ENCODE data around the gene IGF2R. TPM values are rescaled to one million over a fixed set of nuclear protein-coding genes. Genes with fewer than 3 reads are reported as not detected.
"Not testable (repeated sequence)": the region's sequence is repeated elsewhere in the genome, so short reads cannot be mapped to it uniquely, and the experiment has no call there.

IGF2R gene
- 120 and 153 TPM in 2 replicates for total RNA-seq

- DNase-seq = peak; percentile 89
Measured at GRCh38 chr6:159968295-159969203, at the start of gene IGF2R. Gene IGF2R (plus strand): TSS chr6:159969082. CDS start chr6:159969247, 165 bp downstream.

GRCh38 chr6:159919800-159920199 is 49.1 kb upstream of the IGF2R start:
- DNase-seq = no peak

- not testable (repeated sequence) for DNase-seq
Measured at GRCh38 chr6:159924150-159924549, 44.7 kb upstream of the IGF2R start.

GRCh38 chr6:159926542-159927203 is 42.2 kb upstream of the IGF2R start:
- no peak for DNase-seq

GRCh38 chr6:159929819-159930218 is 39.1 kb upstream of the IGF2R start:
- DNase-seq = peak; percentile 38

GRCh38 chr6:159931112-159931511 is 37.8 kb upstream of the IGF2R start:
- no peak for DNase-seq

GRCh38 chr6:159931846-159932245 is 37.0 kb upstream of the IGF2R start:
- DNase-seq = no peak

- no peak for DNase-seq
Measured at GRCh38 chr6:159933077-159933476, 35.8 kb upstream of the IGF2R start.

- no peak for DNase-seq
Measured at GRCh38 chr6:159934181-159934580, 34.7 kb upstream of the IGF2R start.

GRCh38 chr6:159935065-159935464 is 33.8 kb upstream of the IGF2R start:
- no peak for DNase-seq

GRCh38 chr6:159935633-159936032 is 33.2 kb upstream of the IGF2R start:
- DNase-seq = no peak

GRCh38 chr6:159939591-159940016 is 29.3 kb upstream of the IGF2R start:
- DNase-seq = no peak

GRCh38 chr6:159941286-159942113 is 27.4 kb upstream of the IGF2R start:
- DNase-seq = peak; percentile 36

GRCh38 chr6:159943101-159943632 is 25.7 kb upstream of the IGF2R start:
- DNase-seq = no peak

GRCh38 chr6:159943968-159944598 is 24.8 kb upstream of the IGF2R start:
- DNase-seq = no peak

- DNase-seq = no peak
Measured at GRCh38 chr6:159945801-159946392, 23.0 kb upstream of the IGF2R start.

- no peak for DNase-seq
Measured at GRCh38 chr6:159946912-159947311, 22.0 kb upstream of the IGF2R start.

GRCh38 chr6:159948199-159948598 is 20.7 kb upstream of the IGF2R start:
- DNase-seq = no peak

GRCh38 chr6:159951772-159952171 is 17.1 kb upstream of the IGF2R start:
- DNase-seq = peak; percentile 8

GRCh38 chr6:159952289-159953005 is 16.4 kb upstream of the IGF2R start:
- no peak for DNase-seq

- peak; percentile 55 for DNase-seq
Measured at GRCh38 chr6:159953091-159953601, 15.7 kb upstream of the IGF2R start.

Data from dermis blood vessel endothelial cell (primary cell).